Uterus (tissue), 2 donors: ENCODE data around the gene TKT.

Source experiments
- CTCF ChIP-seq, 4 experiments: fragments of 200-600 bp in 2 of 4; fragments of 450-650 bp in 2 of 4; sonication (generic) in 2 of 4; IDR thresholded peaks; one replicate each; pipeline ENCODE4 v1.5.1; 2016 to 2019; ENCODE audit warnings: antibody characterized with exemption in 4 of 4, mild to moderate bottlenecking in 2 of 4, moderate library complexity in 1 of 4
- POLR2A ChIP-seq, 2 donors: fragments of 450-650 bp; IDR thresholded peaks; one replicate each; pipeline ENCODE4 v1.6.1; 2016; ENCODE audit warnings: antibody characterized with exemption in 2 of 2, mild to moderate bottlenecking in 1 of 2, moderate library complexity in 1 of 2

- TF ChIP-seq CTCF (IDR thresholded peaks at IDR 0.05): no peak
- no peak for TF ChIP-seq POLR2A (IDR thresholded peaks at IDR 0.05)
These were observed 31.4 kb upstream of the TKT start for GRCh38 chr3:53287131-53287629.
